D721Med (cell line): ENCODE results near the gene KCNJ15.

Experiments used
- DNase-seq: peaks from one replicate; pipeline ENCODE4 v3.0.0; 2011; ENCODE audit warnings: low spot score; ENCODE audit not compliant: insufficient read length
- FAIRE-seq: peaks from 2 replicates; lab custom pipeline; 2011; peaks lifted over from hg19 to GRCh38; lab: Jason Lieb, UNC
- CTCF ChIP-seq: IDR thresholded peaks from 2 replicates; pipeline ENCODE4 v1.5.1; 2012; ENCODE audit warnings: mild to moderate bottlenecking, control low read depth; ENCODE audit not compliant: insufficient read depth; ENCODE audit errors: missing control alignments

Gene KCNJ15

DNA sequence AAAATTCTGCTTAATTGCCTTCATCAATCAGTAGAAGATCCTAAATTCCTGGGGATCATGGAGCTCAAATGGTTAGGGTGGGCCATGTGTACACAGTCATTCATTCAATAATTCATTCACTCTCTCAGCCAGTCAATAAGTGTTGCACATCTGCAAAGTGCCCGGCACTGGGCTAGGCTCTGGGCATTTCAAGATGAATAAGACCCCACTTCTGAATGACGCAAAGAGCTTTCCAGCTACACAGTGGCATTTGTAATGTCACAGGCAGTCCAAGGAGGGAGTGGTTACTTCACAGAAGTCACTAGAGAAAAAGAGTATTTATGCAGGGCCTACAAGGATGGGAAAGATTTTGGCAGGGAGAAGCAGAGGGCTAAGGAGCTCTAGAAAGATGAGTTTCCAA, 93.2 kb downstream of the KCNJ15 start:
- FAIRE-seq (no peak), DNase-seq (no peak)

GRCh38 chr21:38350684-38351083, 93.9 kb downstream of the KCNJ15 start:
- FAIRE-seq: no peak
- DNase-seq: no peak
- no peak for TF ChIP-seq CTCF

More for the DNA sequence above, 93.2 kb downstream of the KCNJ15 start:
- TF ChIP-seq CTCF: no peak

DNA sequence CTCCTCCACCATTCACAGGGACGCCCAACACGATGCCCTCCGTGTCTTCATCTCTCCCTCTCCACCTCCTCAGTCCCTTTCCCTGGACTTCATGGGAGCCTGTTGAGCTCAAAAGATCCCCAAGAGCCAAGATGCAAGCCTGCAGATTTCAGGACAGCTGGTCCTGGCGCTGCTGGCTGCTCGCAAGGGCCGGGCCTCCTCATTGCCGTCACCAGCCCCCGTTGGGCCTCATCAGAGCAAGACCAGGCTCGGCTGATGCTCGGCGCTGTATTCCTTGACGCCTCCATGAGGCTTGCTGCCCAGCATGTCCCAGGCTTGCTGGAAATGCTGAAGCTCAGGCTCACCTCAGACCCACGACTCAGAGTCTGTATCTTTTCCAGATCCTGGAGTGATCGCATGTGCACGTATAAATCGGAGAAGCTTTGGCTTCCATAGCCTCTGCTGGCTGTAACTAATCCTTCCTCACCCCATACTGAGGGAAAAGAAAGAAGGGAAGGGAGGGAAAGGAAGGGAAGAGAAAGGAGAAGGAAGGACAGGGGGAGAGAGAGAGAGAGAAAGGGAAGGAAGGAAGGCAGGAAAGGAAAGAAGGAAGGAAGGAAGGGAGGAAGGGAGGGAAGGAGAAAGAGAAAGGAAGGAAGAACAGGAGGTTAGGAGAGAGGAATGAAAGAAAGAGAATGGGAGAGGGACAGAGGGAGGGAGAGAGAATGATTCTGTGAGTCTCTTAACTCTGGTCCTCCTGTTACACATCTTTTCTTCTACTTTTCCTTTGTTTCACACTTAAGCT, 94.6 kb downstream of the KCNJ15 start:
- DNase-seq (no peak), FAIRE-seq (no peak)
- no peak for TF ChIP-seq CTCF

DNA sequence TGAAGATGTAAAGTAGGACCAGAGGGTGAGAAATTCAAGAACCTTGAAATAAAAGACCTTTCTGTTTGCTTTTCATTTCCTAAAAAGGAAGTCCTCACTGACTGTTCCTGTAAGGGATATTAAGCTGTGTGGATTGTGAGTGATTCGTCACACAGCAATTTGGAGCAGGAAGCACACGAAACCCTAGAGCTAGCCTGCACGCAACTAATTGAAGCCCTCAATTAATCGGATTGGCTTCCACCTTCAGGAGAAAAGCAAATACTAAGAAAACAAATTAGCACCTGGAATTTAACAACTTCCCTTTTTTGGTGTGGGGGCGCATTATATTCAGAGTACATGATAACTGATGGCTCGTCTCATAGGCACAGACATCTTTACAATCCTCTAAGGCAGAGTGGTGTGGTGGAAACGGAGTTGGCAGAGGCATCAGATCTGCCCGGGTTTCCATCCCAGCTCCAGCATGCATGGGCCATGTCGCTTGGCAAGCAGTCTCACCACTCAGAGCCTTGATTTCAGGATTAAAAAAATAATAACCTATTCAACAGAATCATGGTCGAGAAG, 95.2 kb downstream of the KCNJ15 start:
- FAIRE-seq: no peak
- TF ChIP-seq CTCF: no peak
- DNase-seq: no peak

DNA sequence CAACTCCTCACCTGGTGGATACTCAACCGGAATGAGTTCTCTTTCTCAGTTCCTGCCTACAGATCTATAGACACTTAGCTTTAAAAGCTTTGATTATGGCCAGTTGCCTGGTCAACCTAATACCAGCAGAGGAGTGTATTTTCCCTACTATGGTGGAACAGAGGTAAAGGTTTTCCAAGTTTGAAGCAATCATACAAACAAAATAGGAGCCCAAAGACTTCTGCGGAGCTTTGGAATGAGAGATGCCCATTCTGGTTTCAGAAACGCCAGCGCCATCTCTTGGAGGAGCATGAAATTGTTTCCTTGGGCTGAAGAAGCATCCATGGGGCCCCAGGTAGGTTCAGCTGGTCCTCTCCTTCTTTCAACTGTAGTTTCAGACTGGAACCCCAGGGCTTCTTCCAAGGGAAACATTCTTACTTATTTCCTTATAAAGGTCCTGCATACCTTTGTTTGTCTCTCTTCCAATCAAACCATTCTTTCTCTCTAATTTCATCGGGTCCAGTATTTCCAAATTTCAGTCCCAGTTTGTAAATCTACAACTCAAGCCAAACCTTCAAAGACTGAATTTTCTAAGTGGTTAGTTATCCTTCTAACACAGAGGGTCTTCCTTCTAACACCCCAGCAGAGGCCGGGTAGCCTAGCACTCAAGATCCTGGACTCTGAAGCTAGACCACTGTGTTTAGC, 95.9 kb downstream of the KCNJ15 start:
- DNase-seq (peak; percentile 44), FAIRE-seq (no peak)
- peak; percentile 44 for TF ChIP-seq CTCF

GRCh38 chr21:38354231-38354630, 97.4 kb downstream of the KCNJ15 start:
- DNase-seq (no peak), FAIRE-seq (no peak)
- no peak for TF ChIP-seq CTCF
